Measurements from ENCODE around the gene ROBO3. TPM values are rescaled to one million over a fixed set of nuclear protein-coding genes. Genes with fewer than 3 reads are reported as not detected.

The ROBO3 gene
- total and polyA plus RNA-seq, 2 of the 8 experiments (the other 6 are each of a cell fraction or from before 2014, with no cell fraction given), result 12.1 to 24.6 TPM

DNA sequence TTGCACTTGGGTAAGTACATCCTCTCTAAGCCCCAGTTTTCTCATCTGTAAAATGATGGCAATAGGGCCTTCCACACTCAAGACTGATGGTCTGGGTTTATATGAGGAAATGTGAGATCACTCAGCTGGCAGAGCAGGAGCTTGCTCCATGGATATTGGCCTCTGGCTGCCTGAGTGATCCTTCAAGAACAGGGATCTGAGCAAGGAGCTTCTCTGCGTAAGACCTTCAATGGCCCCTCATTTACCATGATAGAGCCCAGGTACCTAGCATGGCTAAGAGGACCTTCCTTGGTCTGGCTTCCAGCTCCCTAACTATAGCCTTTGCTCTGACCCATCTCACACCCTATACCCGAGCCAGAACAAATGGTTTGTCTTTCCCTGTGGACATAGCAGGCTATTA is 26.9 kb downstream of the ROBO3 start:
- Histone ChIP-seq H3K36me3 (ENCODE audit: control insufficient read depth in 2 of 4, insufficient read depth in 4 of 4, low read length in 3 of 4) (no peaks in the 10 kb centered on the region), H3K14ac (ENCODE audit: insufficient read length) (no peak overlapping the region), H2AFZ (ENCODE audit: low read length) (no peak overlapping the region), H3K4ac (replicated peaks; ENCODE audit: insufficient read length, low read depth, low read length) (no peak overlapping the region), H3K9me3 (ENCODE audit: insufficient read depth in 2 of 2, low read depth in 1 of 2, low read length in 1 of 2) (no peaks in the 10 kb centered on the region), H3K23me2 (ENCODE audit: low read depth, low read length) (no peaks in the 10 kb centered on the region), H3K4me2 (ENCODE audit: insufficient read depth in 1 of 2, low read depth in 2 of 2, low read length in 2 of 2) (no peak overlapping the region), H3K79me1 (ENCODE audit: low read depth, low read length) (no peaks in the 10 kb centered on the region), H3K27me3 (replicated peaks in 1 of 4; ENCODE audit: control insufficient read depth in 3 of 4, extremely low read depth in 1 of 4, insufficient read depth in 3 of 4, low read length in 3 of 4) (peaks cover 0 to 3% (median under 1%) of the 10 kb centered on the region in 4 experiments; a peak in 2 of 7 replicates), H4K8ac (ENCODE audit: extremely low read depth, insufficient read depth, low read length) (no peak overlapping the region), H3K4me1 (replicated peaks in 1 of 4; ENCODE audit: control insufficient read depth in 3 of 4, insufficient read depth in 4 of 4, low read length in 3 of 4) (no peaks in the 10 kb centered on the region), H3K79me2 (ENCODE audit: control insufficient read depth in 1 of 2, insufficient read depth in 2 of 2, low read length in 2 of 2) (no peaks in the 10 kb centered on the region), H3K27ac (ENCODE audit: low read depth, low read length) (no peak overlapping the region), H4K5ac (ENCODE audit: insufficient read length, low read depth, low read length) (no peak overlapping the region), H3K4me3 (ENCODE audit: extremely low read depth in 1 of 4, insufficient read depth in 2 of 4, low read depth in 3 of 4, low read length in 4 of 4) (no peak overlapping the region), H3K9ac (replicated peaks in 1 of 4; ENCODE audit: extremely low read depth in 1 of 4, low read depth in 3 of 4, low read length in 3 of 4) (no peak overlapping the region), H2BK15ac (ENCODE audit: low read length) (no peak overlapping the region), H2BK5ac (ENCODE audit: low read depth, low read length) (no peak overlapping the region), H2BK12ac (ENCODE audit: low read depth, low read length) (no peak overlapping the region), H2AK5ac (ENCODE audit: low read depth, low read length) (no peak overlapping the region), H4K20me1 (replicated peaks in 1 of 2; ENCODE audit: control insufficient read depth in 1 of 2, insufficient read depth in 2 of 2, low read length in 2 of 2) (no peaks in the 10 kb centered on the region), H2BK20ac (ENCODE audit: low read length) (no peak overlapping the region), H3K23ac (ENCODE audit: insufficient read length) (no peak overlapping the region), H2BK120ac (replicated peaks; ENCODE audit: low read depth, low read length) (no peak overlapping the region), H3K56ac (replicated peaks; ENCODE audit: insufficient read length, low read depth, low read length) (no peak overlapping the region), H3K18ac (ENCODE audit: extremely low read depth, low read length) (no peak overlapping the region), H4K91ac (replicated peaks; ENCODE audit: insufficient read length, low read length) (no peak overlapping the region)
- ChIA-PET POLR2A (ENCODE audit: partially characterized antibody) (interaction anchor here (1.8 kb wide), 1 partner anchor 10 kb away, joined by 7 read pairs; no protein-coding TSS in a partner anchor), CTCF (ENCODE audit: partially characterized antibody) (interaction anchor here (0.7 to 4.8 kb wide), 11 partner anchors 11 to 454 kb away, joined by 3 to 22 read pairs (median 5); no protein-coding TSS in a partner anchor)
- DNase-seq (ENCODE audit: low read depth in 1 of 2, low spot score in 2 of 2) (no peak), FAIRE-seq (no peak)
- 84% methylated on average over 2 of the region's 2 CpGs; no CpG with 5 or more reads in 1 of the 2 experiments for WGBS, 2 experiments (ENCODE audit: extremely low coverage in 1 of 2, insufficient coverage in 1 of 2, insufficient read length in 1 of 2, insufficient replicate concordance in 2 of 2, low coverage in 1 of 2, low lambda C conversion rate in 2 of 2, missing lambda C conversion rate in 1 of 2)
- TF ChIP-seq SUZ12 (IDR thresholded peaks at IDR 0.05; ENCODE audit: low read length) (no peak), RNF2 (IDR thresholded peaks at IDR 0.05; ENCODE audit: borderline replicate concordance, low read depth, low read length, missing control alignments, poor library complexity, severe bottlenecking) (no peak), CHD1 (IDR thresholded peaks at IDR 0.05; ENCODE audit: low read depth, low read length) (no peak), BACH1 (IDR thresholded peaks at IDR 0.05; ENCODE audit: low read length) (no peak), KDM1A (IDR thresholded peaks at IDR 0.05; ENCODE audit: borderline replicate concordance, low read length) (no peak), MAFK (IDR thresholded peaks at IDR 0.05; ENCODE audit: low read depth, low read length) (no peak), CBX8 (IDR thresholded peaks at IDR 0.05; ENCODE audit: borderline replicate concordance, low read depth, low read length) (no peak), POLR2AphosphoS5 (IDR thresholded peaks at IDR 0.05; ENCODE audit: low read depth, low read length) (no peak), JUN (IDR thresholded peaks at IDR 0.05; ENCODE audit: low read depth, low read length) (no peak), ZNF274 (IDR thresholded peaks at IDR 0.05; ENCODE audit: borderline replicate concordance, extremely low read depth, low read length) (no peak), JUND (IDR thresholded peaks at IDR 0.05; ENCODE audit: low read length) (no peak), RBBP5 (IDR thresholded peaks at IDR 0.05; ENCODE audit: borderline replicate concordance, low read depth, low read length) (no peak), POU5F1 (IDR thresholded peaks at IDR 0.05; ENCODE audit: low read depth, low read length) (no peak)
- TF ChIP-seq, protein P1, sequence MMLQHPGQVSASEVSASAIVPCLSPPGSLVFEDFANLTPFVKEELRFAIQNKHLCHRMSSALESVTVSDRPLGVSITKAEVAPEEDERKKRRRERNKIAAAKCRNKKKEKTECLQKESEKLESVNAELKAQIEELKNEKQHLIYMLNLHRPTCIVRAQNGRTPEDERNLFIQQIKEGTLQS (IDR thresholded peaks at IDR 0.05; ENCODE audit: insufficient read depth, low read depth, low read length), result no peak

Measured in H1 (cell line).